HEK293 (cell line): ENCODE measurements around the gene USP36.

Experiments
- GFI1B ChIP-seq: fragments of 450-650 bp; formaldehyde crosslinking; IDR thresholded peaks from 2 replicates; pipeline ENCODE4 v1.5.1; 2016; ENCODE audit warnings: missing biosample characterization, missing genetic modification characterization
- KLF16 ChIP-seq: fragments of 450-650 bp; formaldehyde crosslinking; IDR thresholded peaks from 2 replicates; pipeline ENCODE4 v1.5.1; 2017; ENCODE audit warnings: missing biosample characterization, missing genetic modification characterization
- SP2 ChIP-seq: fragments of 450-650 bp; formaldehyde crosslinking; IDR thresholded peaks from 2 replicates; pipeline ENCODE4 v1.5.1; 2016; ENCODE audit warnings: missing biosample characterization, missing genetic modification characterization
- SP7 ChIP-seq: fragments of 450-650 bp; formaldehyde crosslinking; IDR thresholded peaks from 2 replicates; pipeline ENCODE4 v1.5.1; 2016; ENCODE audit warnings: missing biosample characterization, missing genetic modification characterization
- ZBTB17 ChIP-seq: fragments of 450-650 bp; formaldehyde crosslinking; IDR thresholded peaks from 2 replicates; pipeline ENCODE4 v1.5.1; 2016; ENCODE audit warnings: missing biosample characterization, missing genetic modification characterization
- ZFP37 ChIP-seq: fragments of 450-650 bp; formaldehyde crosslinking; IDR thresholded peaks from 2 replicates; pipeline ENCODE4 v1.5.1; 2016; ENCODE audit warnings: missing biosample characterization, missing genetic modification characterization
- ZNF10 ChIP-seq: fragments of 450-650 bp; formaldehyde crosslinking; IDR thresholded peaks from 2 replicates; pipeline ENCODE4 v1.5.1; 2017; ENCODE audit warnings: missing biosample characterization, missing genetic modification characterization
- ZNF155 ChIP-seq: fragments of 450-650 bp; formaldehyde crosslinking; IDR thresholded peaks from 2 replicates; pipeline ENCODE4 v1.5.1; 2016; ENCODE audit warnings: missing biosample characterization, missing genetic modification characterization
- ZNF157 ChIP-seq: fragments of 450-650 bp; formaldehyde crosslinking; IDR thresholded peaks from 2 replicates; pipeline ENCODE4 v1.5.1; 2016; ENCODE audit warnings: missing biosample characterization, missing genetic modification characterization
- ZNF211 ChIP-seq: fragments of 450-650 bp; formaldehyde crosslinking; IDR thresholded peaks from 2 replicates; pipeline ENCODE4 v1.5.1; 2016; ENCODE audit warnings: low read depth, missing biosample characterization, missing genetic modification characterization
- ZNF214 ChIP-seq: fragments of 450-650 bp; formaldehyde crosslinking; IDR thresholded peaks from 2 replicates; pipeline ENCODE4 v1.5.1; 2017; ENCODE audit warnings: missing biosample characterization, mild to moderate bottlenecking, missing genetic modification characterization, borderline replicate concordance
- ZNF274 ChIP-seq, 2 experiments: fragments of 200-500 bp in 1 of 2; fragments of 450-650 bp in 1 of 2; sonication (Bioruptor generic) in 1 of 2; formaldehyde crosslinking in 1 of 2; IDR thresholded peaks; 2 replicates each; pipeline versions ENCODE4 v1.5.1 to v1.6.1; 2014 to 2016; ENCODE audit warnings: borderline replicate concordance in 1 of 2, inconsistent platforms in 1 of 2, low read length in 1 of 2, missing biosample characterization in 1 of 2, missing genetic modification characterization in 1 of 2
- ZNF302 ChIP-seq: fragments of 450-650 bp; formaldehyde crosslinking; IDR thresholded peaks from 2 replicates; pipeline ENCODE4 v1.5.1; 2016; ENCODE audit warnings: missing biosample characterization, missing genetic modification characterization, low read depth
- ZNF366 ChIP-seq: fragments of 450-650 bp; formaldehyde crosslinking; conservative IDR thresholded peaks from 2 replicates; pipeline ENCODE4 v1.5.1; 2016; ENCODE audit warnings: missing biosample characterization, missing genetic modification characterization
- ZNF391 ChIP-seq: fragments of 450-650 bp; formaldehyde crosslinking; IDR thresholded peaks from 2 replicates; pipeline ENCODE4 v1.5.1; 2016; ENCODE audit warnings: low read depth, missing biosample characterization, missing genetic modification characterization, borderline replicate concordance
- ZNF571 ChIP-seq: fragments of 450-650 bp; formaldehyde crosslinking; IDR thresholded peaks from 2 replicates; pipeline ENCODE4 v1.5.0; 2017; ENCODE audit warnings: missing biosample characterization, missing genetic modification characterization
- ZNF621 ChIP-seq: fragments of 450-650 bp; formaldehyde crosslinking; IDR thresholded peaks from 2 replicates; pipeline ENCODE4 v1.5.1; 2017; ENCODE audit warnings: missing biosample characterization, missing genetic modification characterization
- ZNF624 ChIP-seq: fragments of 450-650 bp; formaldehyde crosslinking; IDR thresholded peaks from 2 replicates; pipeline ENCODE4 v1.5.1; 2017; ENCODE audit warnings: missing biosample characterization, missing genetic modification characterization
- ZNF747 ChIP-seq: fragments of 450-650 bp; formaldehyde crosslinking; IDR thresholded peaks from 2 replicates; pipeline ENCODE4 v1.5.1; 2016; ENCODE audit warnings: missing biosample characterization, missing genetic modification characterization
- ZNF777 ChIP-seq: fragments of 450-650 bp; formaldehyde crosslinking; IDR thresholded peaks from 2 replicates; pipeline ENCODE4 v1.5.1; 2017; ENCODE audit warnings: missing biosample characterization, missing genetic modification characterization, borderline replicate concordance
- ZNF843 ChIP-seq: fragments of 450-650 bp; formaldehyde crosslinking; IDR thresholded peaks from 2 replicates; pipeline ENCODE4 v1.5.1; 2016; ENCODE audit warnings: missing biosample characterization, missing genetic modification characterization
- ZSCAN16 ChIP-seq: fragments of 450-650 bp; formaldehyde crosslinking; IDR thresholded peaks from 2 replicates; pipeline ENCODE4 v1.5.1; 2016; ENCODE audit warnings: missing biosample characterization, missing genetic modification characterization
- ZXDB ChIP-seq: fragments of 450-650 bp; formaldehyde crosslinking; IDR thresholded peaks from 2 replicates; pipeline ENCODE4 v1.5.1; 2016; ENCODE audit warnings: missing biosample characterization, missing genetic modification characterization
- TF ChIP-seq, protein P1 (sequence below): fragments of 450-650 bp; formaldehyde crosslinking; IDR thresholded peaks from 2 replicates; pipeline ENCODE4 v1.5.1; 2017; ENCODE audit warnings: missing biosample characterization, missing genetic modification characterization
- TF ChIP-seq, protein P2 (sequence below): sonication (generic); formaldehyde crosslinking; IDR thresholded peaks from 2 replicates; pipeline ENCODE4 v1.8.1; 2022; ENCODE audit warnings: mild to moderate bottlenecking, moderate library complexity, missing genetic modification reagents
- TF ChIP-seq, protein P3 (sequence below): fragments of 450-650 bp; formaldehyde crosslinking; IDR thresholded peaks from 2 replicates; pipeline ENCODE4 v1.5.1; 2016; ENCODE audit warnings: missing biosample characterization, missing genetic modification characterization
- TF ChIP-seq, protein P4 (sequence below): fragments of 450-650 bp; formaldehyde crosslinking; IDR thresholded peaks from 2 replicates; pipeline ENCODE4 v1.5.1; 2016; ENCODE audit warnings: missing biosample characterization, missing genetic modification characterization
- TF ChIP-seq, protein P5 (sequence below): fragments of 450-650 bp; formaldehyde crosslinking; optimal IDR thresholded peaks from 2 replicates; pipeline ENCODE3; 2016; ENCODE audit warnings: missing biosample characterization, mild to moderate bottlenecking, missing genetic modification characterization
- TF ChIP-seq, protein P6 (sequence below): fragments of 450-650 bp; formaldehyde crosslinking; IDR thresholded peaks from 2 replicates; pipeline ENCODE4 v1.5.1; 2016; ENCODE audit warnings: missing biosample characterization, missing genetic modification characterization

USP36 gene

DNA sequence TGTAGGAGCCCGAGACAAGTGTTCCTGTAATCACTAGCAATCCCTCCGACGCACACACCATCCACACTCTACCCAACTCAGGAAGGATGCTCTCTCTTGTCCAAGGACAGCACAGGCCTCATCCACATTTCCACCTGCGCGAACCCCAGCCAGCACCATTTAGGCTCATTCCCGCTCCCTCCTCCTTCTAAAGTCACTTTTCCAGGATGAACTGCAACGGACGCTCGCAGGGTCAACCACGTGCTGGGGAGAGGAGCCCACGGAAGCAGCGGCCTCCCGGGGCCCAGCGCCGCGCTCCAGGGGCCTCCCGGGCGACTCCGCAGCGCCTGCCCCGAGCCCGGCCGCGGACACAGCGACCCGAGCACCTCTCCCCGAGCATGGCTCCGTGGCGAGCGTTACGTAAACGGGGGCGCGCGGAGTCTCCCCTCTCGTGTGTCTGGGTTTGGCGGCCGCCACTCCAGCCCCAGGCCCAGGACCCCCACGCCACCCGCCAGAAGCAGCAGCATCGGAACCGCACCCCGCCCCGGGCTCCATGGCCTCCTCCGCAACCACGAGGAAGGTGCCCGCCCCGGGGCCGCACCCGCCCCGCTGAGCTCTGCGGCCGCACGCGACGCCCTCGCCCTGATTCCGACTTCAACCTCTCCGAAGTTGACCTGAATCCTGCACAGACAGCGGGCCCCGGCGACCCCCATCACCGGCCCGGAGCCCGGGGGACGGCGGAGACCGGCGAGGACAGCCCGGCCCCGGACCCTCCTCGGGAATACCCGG lies 668 bp downstream of the USP36 start (continued):
- TF ChIP-seq, protein P1, sequence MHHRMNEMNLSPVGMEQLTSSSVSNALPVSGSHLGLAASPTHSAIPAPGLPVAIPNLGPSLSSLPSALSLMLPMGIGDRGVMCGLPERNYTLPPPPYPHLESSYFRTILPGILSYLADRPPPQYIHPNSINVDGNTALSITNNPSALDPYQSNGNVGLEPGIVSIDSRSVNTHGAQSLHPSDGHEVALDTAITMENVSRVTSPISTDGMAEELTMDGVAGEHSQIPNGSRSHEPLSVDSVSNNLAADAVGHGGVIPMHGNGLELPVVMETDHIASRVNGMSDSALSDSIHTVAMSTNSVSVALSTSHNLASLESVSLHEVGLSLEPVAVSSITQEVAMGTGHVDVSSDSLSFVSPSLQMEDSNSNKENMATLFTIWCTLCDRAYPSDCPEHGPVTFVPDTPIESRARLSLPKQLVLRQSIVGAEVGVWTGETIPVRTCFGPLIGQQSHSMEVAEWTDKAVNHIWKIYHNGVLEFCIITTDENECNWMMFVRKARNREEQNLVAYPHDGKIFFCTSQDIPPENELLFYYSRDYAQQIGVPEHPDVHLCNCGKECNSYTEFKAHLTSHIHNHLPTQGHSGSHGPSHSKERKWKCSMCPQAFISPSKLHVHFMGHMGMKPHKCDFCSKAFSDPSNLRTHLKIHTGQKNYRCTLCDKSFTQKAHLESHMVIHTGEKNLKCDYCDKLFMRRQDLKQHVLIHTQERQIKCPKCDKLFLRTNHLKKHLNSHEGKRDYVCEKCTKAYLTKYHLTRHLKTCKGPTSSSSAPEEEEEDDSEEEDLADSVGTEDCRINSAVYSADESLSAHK: no peak
- TF ChIP-seq ZNF843 (tag by site-specific recombination) (no peak), ZXDB (tag by site-specific recombination) (no peak), SP7 (tag by site-specific recombination) (no peak), ZNF155 (tag by site-specific recombination) (no peak), ZSCAN16 (tag by site-specific recombination) (no peak), ZNF777 (peak; percentile 35; the same call in 1 of the 2 replicates), ZNF157 (tag by site-specific recombination) (no peak), ZNF274 (IDR thresholded peaks at IDR 0.05; ENCODE audit: low read length) (no peak), ZNF274 (tag by site-specific recombination; IDR thresholded peaks at IDR 0.05; ENCODE audit: borderline replicate concordance) (no peak), ZNF747 (tag by site-specific recombination) (no peak), ZNF10 (no peak), ZNF621 (tag by site-specific recombination) (no peak), ZNF366 (tag by site-specific recombination) (peak; percentile 0; the same call in 1 of the 2 replicates), ZFP37 (tag by site-specific recombination) (no peak), ZNF211 (tag by site-specific recombination) (no peak), GFI1B (tag by site-specific recombination) (no peak), ZNF302 (tag by site-specific recombination) (no peak), KLF16 (tag by site-specific recombination) (peak; percentile 26; the same call in 1 of the 2 replicates), ZNF391 (tag by site-specific recombination) (no peak), ZNF214 (tag by site-specific recombination) (no peak), ZNF624 (tag by site-specific recombination) (no peak), SP2 (peak; percentile 8; the same call in 1 of the 2 replicates), ZBTB17 (tag by site-specific recombination) (peak; percentile 71), ZNF571 (tag by site-specific recombination) (no peak)
- TF ChIP-seq, protein P2, sequence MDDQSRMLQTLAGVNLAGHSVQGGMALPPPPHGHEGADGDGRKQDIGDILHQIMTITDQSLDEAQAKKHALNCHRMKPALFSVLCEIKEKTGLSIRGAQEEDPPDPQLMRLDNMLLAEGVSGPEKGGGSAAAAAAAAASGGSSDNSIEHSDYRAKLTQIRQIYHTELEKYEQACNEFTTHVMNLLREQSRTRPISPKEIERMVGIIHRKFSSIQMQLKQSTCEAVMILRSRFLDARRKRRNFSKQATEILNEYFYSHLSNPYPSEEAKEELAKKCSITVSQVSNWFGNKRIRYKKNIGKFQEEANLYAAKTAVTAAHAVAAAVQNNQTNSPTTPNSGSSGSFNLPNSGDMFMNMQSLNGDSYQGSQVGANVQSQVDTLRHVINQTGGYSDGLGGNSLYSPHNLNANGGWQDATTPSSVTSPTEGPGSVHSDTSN (CRISPR knock-in tag): peak; percentile 58; the same call in 1 of the 2 replicates
- TF ChIP-seq, protein P3, sequence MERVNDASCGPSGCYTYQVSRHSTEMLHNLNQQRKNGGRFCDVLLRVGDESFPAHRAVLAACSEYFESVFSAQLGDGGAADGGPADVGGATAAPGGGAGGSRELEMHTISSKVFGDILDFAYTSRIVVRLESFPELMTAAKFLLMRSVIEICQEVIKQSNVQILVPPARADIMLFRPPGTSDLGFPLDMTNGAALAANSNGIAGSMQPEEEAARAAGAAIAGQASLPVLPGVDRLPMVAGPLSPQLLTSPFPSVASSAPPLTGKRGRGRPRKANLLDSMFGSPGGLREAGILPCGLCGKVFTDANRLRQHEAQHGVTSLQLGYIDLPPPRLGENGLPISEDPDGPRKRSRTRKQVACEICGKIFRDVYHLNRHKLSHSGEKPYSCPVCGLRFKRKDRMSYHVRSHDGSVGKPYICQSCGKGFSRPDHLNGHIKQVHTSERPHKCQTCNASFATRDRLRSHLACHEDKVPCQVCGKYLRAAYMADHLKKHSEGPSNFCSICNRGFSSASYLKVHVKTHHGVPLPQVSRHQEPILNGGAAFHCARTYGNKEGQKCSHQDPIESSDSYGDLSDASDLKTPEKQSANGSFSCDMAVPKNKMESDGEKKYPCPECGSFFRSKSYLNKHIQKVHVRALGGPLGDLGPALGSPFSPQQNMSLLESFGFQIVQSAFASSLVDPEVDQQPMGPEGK (tag by site-specific recombination): peak; percentile 53; the same call in 1 of the 2 replicates
- TF ChIP-seq, protein P4, sequence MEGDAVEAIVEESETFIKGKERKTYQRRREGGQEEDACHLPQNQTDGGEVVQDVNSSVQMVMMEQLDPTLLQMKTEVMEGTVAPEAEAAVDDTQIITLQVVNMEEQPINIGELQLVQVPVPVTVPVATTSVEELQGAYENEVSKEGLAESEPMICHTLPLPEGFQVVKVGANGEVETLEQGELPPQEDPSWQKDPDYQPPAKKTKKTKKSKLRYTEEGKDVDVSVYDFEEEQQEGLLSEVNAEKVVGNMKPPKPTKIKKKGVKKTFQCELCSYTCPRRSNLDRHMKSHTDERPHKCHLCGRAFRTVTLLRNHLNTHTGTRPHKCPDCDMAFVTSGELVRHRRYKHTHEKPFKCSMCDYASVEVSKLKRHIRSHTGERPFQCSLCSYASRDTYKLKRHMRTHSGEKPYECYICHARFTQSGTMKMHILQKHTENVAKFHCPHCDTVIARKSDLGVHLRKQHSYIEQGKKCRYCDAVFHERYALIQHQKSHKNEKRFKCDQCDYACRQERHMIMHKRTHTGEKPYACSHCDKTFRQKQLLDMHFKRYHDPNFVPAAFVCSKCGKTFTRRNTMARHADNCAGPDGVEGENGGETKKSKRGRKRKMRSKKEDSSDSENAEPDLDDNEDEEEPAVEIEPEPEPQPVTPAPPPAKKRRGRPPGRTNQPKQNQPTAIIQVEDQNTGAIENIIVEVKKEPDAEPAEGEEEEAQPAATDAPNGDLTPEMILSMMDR (tag by site-specific recombination): no peak
- TF ChIP-seq, protein P5, sequence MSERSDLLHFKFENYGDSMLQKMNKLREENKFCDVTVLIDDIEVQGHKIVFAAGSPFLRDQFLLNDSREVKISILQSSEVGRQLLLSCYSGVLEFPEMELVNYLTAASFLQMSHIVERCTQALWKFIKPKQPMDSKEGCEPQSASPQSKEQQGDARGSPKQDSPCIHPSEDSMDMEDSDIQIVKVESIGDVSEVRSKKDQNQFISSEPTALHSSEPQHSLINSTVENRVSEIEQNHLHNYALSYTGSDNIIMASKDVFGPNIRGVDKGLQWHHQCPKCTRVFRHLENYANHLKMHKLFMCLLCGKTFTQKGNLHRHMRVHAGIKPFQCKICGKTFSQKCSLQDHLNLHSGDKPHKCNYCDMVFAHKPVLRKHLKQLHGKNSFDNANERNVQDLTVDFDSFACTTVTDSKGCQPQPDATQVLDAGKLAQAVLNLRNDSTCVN: peak; percentile 77
- TF ChIP-seq, protein P6, sequence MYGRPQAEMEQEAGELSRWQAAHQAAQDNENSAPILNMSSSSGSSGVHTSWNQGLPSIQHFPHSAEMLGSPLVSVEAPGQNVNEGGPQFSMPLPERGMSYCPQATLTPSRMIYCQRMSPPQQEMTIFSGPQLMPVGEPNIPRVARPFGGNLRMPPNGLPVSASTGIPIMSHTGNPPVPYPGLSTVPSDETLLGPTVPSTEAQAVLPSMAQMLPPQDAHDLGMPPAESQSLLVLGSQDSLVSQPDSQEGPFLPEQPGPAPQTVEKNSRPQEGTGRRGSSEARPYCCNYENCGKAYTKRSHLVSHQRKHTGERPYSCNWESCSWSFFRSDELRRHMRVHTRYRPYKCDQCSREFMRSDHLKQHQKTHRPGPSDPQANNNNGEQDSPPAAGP (tag by site-specific recombination): 0 out of 2 replicates have a peak, but pooled peaks have one; percentile 45
